Activated T-cell treated with anti-CD3 and anti-CD28 coated beads, Interleukin-2, amount 50 U/mL, for 48 hours (primary cell): ENCODE results near the gene GSTT2.

Experiments used
- DNase-seq, 2 experiments: peaks; one replicate each; pipeline ENCODE4 v3.0.0-alpha.2; 2020

The GSTT2 gene

GRCh38 chr22:24009227-24010017, 29.5 kb downstream of the GSTT2 start:
- no peak for DNase-seq

DNA sequence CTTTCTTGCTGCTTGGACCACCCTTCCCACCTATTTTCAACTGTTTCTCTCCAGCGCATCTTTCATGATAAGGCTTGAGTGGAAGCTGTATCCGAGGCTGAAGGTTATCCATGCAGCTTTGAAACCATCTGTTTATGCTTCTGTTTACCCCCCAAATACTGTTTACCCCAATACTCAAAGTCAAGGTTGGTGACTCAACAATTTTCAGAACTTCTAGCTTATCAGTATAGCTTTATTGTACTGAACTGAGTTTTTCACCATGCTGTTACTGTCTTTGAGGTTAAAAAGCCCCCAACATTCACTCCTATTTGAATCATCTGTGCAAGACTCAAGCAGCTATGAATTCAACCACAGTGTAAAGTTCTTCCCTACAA, 30.1 kb downstream of the GSTT2 start:
- DNase-seq, result no peak

DNA sequence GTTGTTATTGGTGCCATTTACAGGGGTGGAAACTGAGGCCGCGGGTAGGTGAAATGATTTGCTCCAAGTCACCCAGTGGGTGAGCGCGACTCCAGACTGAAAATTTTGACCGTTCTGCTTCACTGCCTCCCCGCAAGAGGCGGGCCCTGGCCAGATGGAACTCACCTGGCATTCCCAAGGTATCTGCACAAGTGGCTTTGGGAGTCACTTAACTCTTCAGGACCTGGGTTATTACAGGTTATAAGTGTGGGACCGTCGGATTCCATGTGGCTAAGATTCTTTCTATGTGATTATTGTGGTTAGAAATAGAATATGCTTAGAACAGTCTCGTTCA, 31.8 kb downstream of the GSTT2 start:
- no peak for DNase-seq

GRCh38 chr22:24016156-24016555, 36.2 kb downstream of the GSTT2 start:
- DNase-seq, result no peak

DNA sequence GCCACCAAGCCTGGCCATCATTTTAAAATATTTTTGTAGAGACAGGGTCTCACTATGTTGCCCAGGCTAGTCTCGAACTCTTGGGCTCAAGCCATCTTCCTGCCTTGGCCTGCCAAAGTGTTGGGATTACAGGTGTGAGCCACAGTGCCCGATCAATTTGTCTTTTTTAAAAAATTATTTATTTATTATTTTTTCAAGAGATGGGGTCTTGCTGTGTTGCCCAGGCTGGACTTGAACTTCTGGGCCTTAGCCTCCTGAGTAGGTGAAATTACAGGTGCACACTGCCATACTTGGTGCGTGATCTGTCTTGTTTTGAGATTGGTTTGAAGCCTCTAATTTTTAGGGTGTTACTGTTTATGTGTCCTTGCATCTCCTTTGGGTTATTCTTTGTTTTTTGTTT, 41.4 kb downstream of the GSTT2 start:
- DNase-seq, result peak in 1 of 2 experiments; percentile 4

- DNase-seq, result no peak
These were observed 43.4 kb downstream of the GSTT2 start for GRCh38 chr22:24023204-24023789.

GRCh38 chr22:24024354-24024753, 44.4 kb downstream of the GSTT2 start:
- DNase-seq, result no peak

DNA sequence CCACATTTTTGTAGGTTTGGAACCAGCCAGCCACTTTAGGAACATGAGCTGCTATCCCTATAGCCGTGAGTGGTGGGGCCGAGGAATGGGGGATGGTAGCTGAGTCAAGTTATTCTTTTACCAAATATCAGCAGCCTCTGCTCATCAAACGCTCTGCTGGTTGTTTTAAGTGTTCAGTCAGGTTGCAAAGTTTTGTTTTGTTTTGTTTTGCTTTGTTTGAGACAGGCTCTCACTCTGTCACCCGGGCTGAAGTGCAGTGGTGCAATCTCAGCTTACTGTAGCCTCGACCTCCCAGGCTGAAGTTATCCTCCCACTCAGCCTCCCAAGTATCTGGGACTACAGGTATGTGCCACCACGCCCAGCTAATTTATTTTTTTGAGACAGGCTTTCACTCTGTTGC, 45.5 kb downstream of the GSTT2 start:
- DNase-seq, result peak in 1 of 2 experiments; percentile 8

DNA sequence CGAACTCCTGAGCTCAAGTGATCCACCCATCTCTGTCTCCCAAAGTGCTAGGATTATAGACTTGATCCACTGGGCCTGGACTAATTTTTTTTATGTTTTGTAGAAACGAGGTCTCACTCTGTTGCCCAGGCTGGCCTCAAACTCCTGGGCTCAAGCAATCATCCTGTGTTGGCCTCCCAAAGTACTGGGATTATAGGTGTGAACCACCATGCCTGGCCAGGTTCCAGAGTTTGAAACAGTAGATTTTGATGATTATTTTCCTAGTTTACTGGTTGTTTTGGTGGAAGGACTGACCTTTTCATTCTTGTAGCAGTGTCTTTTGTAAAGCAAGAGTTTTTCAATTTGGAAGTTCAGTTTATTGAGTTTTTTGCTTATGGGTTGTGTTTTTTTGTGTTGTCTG, 46.1 kb downstream of the GSTT2 start:
- DNase-seq, result peak in 1 of 2 experiments; percentile 4

GRCh38 chr22:24026733-24027132, 46.8 kb downstream of the GSTT2 start:
- no peak for DNase-seq

GRCh38 chr22:24027389-24027975, 47.5 kb downstream of the GSTT2 start:
- DNase-seq, result peak in 1 of 2 experiments; percentile 9

- no peak for DNase-seq
These were observed 48.1 kb downstream of the GSTT2 start for GRCh38 chr22:24027991-24028390.

DNA sequence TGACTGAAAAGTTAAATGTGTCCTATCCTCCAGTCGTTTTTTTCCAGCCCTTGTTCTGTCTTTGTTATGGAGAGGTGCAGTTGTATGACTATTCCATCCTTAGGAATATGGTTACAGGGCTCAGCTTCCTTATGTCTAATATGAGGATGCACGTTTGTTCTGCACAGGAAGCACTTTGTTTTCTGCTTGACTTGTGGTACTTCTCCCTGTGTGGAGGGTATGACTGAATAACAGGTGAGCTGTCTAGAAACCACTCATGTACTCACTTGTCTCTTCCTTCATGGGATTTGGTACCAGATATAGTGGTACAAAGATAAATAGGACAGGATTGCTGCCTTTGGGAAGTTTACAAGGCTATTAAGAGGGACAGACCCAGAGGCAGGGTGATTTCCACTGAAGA, 48.6 kb downstream of the GSTT2 start:
- DNase-seq, result no peak

GRCh38 chr22:24029304-24029703, 49.4 kb downstream of the GSTT2 start:
- no peak for DNase-seq

DNA sequence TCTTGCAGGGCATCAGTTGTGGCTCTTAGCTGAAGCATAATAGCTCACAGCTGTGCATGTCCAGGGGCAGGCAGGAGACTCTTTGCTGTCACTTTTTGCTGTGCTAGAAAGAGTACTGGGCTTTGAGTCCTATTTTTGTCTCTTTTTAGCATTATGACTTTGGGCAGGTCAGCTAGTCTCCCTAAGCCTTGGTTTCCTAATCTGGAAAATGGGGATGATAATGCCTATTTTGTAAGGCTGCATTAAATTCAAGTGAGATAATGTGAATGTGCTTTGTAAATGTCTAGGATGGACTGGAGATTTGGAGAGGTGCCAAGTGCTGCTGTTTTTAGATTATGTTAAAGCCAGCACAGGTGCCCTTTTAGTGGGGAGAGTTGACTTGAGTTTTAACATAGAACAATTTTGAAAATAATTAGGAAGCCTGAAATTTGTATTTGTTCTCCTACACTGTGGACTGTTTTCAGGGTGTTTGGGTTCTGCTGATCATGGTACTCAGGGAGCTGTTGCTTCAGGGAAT, 50.3 kb downstream of the GSTT2 start:
- no peak for DNase-seq
